HG03521 (cell line): ENCODE data around the gene DYNC1I2.
"Not testable (repeated sequence)": the region's sequence is repeated elsewhere in the genome, so short reads cannot be mapped to it uniquely, and the experiment has no call there.

ENCODE experiments used
- ATAC-seq: cut with Tn5 transposase; IDR thresholded peaks from one replicate; pipeline ENCODE4 v1.9.1; 2021; ENCODE audit warnings: mild to moderate bottlenecking, moderate library complexity; ENCODE audit not compliant: unreplicated experiment

The DYNC1I2 gene

DNA sequence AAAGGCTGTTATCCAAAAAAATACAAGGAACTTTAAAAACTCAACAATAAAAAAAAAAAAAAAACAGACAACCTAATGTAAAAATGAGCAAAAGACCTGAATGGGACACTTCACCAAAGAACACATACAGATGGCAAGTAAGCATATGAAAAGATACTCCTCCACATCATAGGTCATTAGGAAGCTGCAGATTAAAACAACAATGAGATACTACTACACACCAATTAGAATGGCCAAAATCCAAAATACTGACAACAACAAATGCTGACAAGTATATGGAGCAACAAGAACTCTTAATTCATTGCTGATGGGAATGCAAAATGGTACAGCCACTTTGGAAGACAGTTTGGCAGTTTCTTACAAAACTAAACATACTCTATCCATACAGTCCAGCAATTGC lies 84.2 kb downstream of the DYNC1I2 start:
- no peak for ATAC-seq

DNA sequence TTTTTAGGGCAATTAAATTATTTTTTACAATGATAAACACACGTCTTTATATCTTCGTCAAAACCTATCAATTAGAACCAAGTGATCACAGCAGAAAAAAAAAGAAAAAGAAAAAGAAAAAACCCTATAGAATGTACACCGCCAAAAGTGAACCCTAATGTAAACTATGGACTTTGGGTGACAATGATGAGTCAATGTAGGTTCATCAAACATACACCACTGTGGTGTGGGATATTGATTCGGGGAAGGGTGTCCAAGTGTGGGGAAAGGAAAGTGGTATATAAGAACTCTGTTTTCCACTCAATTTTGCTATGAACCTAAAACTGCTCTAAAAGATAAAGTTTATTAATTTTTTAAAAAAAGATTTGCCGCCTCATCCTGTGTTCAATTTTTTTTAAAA lies 85.1 kb downstream of the DYNC1I2 start:
- ATAC-seq, result no peak

DNA sequence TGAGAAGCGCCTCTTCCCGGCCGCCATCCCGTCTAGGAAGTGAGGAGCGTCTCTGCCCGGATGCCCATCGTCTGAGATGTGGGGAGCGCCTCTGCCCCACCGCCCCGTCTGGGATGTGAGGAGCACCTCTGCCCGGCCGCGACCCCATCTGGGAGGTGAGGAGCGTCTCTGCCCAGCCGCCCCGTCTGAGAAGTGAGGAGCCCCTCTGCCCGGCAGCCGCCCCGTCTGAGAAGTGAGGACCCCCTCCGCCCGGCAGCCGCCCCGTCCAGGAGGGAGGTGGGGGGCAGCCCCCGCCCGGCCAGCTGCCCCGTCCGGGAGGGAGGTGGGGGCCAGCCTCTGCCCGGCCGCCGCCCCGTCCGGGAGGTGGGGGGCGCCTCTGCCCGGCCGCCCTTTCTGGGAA lies 87.3 kb downstream of the DYNC1I2 start:
- ATAC-seq, result not testable (repeated sequence)

DNA sequence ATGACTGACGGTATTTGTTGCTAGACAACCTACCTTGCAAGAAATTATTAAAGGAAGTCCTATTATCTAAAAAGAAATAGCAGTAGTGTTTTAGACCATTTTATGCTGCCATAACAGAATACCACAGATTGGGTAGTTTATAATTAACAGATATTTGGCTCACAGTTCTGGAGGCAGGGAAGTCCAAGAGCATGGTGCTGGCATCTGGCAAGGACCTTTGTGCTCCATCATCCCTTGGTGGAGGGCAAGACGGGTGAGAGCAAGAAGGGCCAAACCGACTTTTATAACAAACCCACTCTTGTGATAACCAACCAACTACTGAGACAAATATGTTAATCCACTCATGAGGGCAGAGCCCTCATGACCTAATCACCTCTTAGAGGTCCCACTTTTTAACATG lies 91.2 kb downstream of the DYNC1I2 start:
- ATAC-seq, result no peak

DNA sequence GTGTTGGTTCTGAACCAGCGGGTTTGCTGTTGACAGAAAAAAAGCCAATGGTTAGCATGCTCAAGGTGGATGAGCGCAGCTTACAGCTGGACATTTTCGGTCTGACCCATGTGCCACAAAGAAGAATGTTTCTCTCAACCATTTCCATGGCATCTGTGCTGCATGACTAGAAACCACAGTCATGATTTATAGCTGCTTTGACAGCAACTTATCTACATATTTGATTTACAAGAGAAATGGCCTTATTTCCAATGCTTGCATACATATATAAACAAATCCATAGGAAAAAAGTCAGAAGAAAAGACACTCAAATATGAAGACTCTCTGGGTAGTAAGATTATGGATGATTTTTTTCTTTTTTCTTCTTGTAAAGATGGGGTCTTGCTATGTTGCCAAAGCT lies 98.2 kb downstream of the DYNC1I2 start:
- no peak for ATAC-seq

DNA sequence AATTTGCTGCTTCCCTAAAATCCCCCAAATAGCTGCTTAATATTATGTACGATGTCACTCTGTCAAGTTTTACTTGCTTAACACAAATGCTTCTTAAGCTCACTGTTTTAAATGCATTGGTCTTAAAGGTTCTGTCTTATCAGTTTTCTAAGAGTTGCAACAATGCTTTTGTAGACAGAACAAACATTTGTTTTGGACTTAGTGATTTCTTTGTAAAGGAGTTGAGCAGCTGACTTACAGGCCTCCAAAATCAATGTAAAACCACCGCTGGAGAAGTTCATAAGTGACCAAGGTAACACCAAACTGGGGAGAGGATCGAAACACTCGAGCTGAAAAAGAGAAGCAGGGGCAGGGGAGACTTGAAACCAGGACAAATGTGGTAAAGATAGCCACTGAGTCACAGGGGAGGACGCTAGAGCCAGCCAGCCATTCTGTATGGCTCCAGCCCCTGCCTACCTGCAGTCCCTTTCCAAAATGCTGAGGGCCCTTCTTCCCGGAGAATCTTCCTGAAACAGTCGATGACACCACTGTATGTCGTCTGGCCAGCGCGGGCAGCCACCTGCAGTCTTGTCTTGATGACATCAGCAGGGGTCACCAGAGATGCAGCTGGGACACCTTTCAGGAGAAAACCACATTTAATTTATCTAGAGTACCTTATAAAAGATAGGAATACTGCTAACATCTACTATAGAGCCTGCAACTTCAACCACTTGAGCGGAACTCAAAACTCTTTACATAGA lies 100.2 kb downstream of the DYNC1I2 start:
- no peak for ATAC-seq

DNA sequence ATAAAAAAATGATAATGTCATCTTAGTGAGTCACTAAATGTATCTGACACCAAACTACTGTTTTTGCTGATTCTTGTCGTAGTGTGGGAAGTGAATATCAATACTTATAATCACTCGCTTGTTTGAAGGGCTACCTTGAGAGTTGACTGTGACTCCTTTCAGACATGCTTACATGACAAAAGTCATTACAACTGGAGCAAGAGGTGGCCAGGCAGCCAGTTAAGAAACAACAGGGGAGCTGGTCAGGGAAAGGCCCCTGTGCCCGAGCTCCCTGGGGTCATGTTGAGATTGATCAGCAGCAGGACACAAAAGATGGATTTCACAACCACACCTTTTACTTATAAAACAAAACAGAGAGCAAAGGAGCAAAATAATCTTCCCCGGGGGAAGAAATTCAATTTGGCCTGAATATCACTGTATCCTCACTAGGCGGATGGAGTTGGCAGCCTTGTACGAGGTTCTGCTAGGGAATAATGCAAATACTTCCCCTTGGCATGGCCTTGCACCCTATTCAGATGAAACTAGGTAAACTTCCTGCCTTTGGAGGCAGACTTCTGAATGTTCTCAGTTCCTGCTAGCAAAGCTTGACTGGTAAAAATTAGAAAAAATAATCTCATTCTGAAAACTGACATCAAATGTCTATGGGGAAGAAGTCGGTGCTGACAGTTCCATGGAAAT lies 101.2 kb downstream of the DYNC1I2 start:
- no peak for ATAC-seq

DNA sequence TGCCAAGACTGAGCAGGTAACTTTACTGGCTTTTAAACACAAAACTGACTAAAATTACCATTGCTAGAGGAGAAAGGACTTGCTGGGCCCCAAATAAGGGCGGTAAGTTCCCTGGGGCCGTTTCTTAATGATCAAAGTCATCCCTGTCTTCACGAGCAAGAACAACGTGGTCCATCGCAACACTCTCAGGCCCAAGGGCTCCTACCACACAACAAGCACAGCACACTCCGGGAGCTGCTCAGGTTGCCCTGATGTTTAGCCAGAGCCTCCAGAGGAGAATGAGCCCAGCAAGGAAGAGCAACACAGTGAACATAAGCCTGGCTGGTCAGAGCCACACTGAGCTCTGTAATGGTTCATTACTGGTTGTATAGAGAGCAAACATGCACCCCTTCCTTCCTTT lies 102.7 kb downstream of the DYNC1I2 start:
- no peak for ATAC-seq

DNA sequence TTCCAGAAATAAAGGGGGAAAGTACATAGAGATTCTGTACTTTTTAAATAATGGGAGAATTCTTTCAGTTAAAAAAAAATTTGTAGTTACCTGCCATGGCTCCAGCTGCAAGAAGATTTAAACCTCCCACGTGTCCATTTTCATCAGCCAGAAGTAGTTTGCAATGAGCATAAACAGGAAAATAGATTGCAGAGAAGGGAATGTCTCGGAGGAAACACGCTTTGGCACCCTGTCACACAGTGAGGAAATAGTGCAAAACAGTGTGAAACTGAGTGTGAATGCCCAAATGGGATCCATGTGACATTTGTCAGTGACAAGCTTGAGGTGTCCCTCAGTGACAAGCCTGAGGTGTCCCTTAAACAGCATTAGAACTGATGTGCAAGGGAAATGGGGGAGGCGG lies 104.1 kb downstream of the DYNC1I2 start:
- ATAC-seq, result no peak

DNA sequence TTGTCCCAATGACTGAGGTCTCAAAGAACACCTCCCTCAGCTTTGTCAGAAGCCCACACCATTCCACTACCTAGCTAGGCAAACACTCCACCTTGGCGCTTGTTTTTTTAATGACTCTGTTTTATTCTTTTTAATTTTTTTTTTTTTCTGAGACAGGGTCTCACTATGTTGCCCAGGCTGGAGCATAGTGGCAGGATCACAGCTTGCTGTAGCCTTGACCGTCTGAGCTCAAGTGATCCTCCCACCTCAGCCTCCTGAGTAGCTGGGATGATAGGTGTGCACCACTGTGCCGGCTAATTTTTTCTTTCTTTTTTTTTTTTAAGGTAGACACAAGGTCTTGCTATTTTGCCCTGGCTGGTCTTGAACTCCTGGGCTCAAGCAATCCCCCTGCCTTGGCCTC lies 104.9 kb downstream of the DYNC1I2 start:
- ATAC-seq, result no peak

DNA sequence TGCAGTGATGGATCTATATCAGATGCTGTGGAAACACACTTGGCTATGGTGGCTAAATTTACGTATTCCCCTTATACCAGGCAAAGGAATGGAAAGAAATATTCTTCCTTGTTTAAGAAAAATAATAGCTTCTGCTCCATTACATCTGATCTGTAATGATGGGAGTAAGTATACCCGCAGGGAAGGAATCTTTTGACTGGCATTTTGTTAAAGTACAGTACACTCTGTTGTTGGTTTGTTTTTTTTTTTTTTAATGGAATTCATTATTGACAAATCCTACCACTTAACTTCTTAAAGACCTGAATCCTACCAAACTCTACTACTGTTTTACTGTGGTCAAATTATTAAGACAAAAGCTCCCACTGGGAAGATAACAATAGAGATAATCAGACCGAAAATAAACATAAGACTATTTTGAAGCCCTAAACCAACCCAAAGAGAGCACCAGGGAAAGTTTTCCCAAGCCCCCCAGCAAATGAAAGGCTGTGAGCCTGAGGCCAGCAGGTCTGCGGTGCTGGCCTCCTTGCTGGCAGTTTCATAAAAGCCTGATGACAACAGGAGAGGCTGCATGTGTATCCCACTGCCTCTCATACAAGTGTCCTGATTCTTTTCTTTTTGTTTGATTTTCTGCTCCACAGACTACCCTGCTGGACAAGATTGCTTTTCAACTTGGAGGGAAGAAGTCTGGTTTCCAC lies 105.8 kb downstream of the DYNC1I2 start:
- ATAC-seq, result no peak

DNA sequence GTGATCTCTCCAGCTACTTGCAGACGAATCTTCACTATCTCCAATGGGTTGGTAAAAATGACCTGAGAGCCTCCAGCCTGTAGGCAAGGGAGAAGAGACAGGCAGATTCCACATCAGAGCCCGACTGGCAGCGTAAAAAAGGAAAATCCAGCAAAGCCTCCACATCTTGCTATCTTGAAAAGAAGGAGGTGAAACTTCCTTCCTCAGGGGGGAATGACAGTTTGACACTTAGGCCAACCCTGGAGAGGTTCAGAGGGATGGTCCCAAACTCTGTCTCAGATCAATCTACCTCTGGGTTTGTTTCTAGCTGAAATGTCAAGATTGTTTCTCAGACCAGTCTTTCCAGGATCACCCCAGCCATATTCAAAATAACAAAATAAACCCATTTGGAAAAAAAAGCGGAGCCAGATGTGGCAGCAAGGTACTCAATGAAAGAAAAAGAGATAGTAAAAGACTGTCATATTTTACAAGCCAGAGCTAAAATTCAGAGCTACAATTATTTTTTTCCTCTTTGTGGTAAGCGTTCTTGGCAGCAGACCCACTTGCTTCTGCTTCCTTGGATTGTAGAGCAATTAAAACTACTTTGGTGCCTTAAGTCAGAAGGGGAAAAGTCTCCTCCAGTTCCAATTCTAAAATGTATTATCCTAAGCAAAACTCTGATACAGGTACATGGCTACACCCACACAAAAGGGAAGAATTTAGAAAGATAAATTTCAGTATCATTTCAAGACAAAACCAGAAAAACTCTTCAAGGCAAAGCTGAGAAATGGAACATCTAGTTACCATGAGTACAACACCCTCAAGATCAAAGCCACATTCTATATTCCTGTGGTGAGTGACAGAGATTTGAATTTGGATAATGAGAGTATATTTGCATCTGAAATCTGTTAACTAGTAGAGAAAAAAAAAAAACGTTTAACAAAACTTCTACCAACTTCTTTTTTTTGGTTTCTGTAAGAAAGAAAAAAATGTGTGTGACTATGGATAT lies 106.7 kb downstream of the DYNC1I2 start:
- ATAC-seq, result no peak

DNA sequence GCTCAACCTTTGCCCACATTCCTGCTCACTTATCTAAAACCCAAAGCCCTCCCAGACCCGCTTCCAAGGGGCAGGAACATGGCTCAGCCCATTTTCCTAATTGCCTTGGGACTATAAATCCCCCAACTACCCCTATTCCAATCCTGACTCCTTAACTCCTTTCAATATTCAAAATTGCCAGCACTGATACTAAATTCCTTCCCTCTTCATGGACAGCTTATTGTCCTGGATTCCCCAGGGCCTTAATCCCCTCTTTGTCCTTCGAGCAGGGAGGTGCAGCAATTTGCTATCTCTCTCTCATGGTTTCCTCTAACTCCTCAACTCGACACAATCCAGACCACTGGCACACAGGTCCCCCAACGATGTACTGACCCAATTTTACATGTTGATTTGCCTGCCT lies 107.6 kb downstream of the DYNC1I2 start:
- ATAC-seq, result no peak
